ENCODE results near the gene TDP1.

Gene TDP1

DNA sequence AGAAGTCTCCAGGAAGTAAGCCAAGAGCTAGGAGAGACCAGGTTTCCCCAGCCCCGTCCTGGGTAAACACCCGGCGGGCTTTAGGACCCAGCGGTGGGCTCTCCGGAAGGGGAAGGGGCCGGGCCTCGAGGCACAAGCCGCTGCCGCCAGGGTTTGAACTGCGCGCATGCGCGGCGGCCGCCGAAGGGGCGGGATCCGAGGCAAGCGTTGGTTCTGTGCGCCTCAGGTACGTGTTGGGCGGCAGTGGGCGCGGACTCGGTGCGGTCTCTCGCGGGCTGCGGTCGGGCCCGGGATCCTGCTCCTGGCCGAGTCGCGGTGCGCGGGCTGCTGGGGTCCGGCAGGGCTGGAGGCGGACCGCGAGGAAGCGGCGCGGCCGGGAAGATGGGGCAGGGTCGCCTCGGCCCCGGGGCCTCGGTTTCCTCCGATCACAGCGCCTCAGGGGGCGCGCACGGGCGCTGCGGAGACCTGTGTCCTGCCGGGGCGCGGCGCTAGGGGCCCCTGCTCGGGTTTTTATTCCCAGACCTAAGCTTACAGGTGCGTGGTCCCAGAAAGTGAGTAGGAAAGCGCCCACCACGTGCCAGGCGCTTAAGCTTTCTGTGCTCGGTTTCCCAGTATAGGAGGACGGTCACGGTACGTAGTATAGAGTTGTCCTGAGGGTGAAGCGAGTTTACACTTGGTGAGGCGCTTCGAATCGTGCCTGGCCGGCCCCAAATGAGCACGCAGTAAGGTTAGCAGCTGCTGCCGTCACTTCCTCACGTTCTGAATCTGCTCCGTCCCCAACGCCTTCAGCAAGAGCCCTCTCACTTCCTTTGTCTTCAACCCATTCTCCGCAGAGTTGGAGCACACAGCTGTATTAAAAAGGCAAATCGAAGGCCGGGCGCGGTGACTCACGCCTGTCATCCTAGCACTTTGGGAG, at the start of gene TDP1:
TDP1 (plus strand) TSS at position 183 of the 916 bp plus-strand sequence. CDS start 7,188 bp downstream, outside the sequence.
- peak; percentile 96 for DNase-seq

DNA sequence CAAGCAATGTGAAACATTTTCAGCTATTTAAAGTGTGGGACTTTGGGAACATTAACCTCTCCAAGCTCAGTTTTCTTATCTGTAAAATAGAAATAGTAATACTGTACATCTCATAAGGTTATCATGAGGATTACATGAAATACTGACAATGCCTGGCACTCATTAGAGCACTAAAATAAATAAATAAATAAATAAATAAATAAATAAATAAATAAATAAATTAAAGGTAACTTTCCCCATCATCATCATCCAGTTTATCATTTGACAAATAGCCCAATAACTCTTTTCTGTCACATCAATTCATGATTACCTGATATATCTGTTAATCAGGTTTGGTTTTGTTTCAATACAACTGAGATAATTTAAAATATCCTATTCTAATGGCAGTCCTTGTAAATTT, 49.7 kb upstream of the TDP1 start:
- DNase-seq = no peak

GRCh38 chr14:89907655-89908054, 48.1 kb upstream of the TDP1 start:
- DNase-seq = no peak

- no peak for DNase-seq
Measured at GRCh38 chr14:89908712-89909450, 46.8 kb upstream of the TDP1 start.

- DNase-seq = no peak
Measured at GRCh38 chr14:89909586-89909985, 46.1 kb upstream of the TDP1 start.

GRCh38 chr14:89910691-89911009, 45.1 kb upstream of the TDP1 start:
- DNase-seq = no peak

DNA sequence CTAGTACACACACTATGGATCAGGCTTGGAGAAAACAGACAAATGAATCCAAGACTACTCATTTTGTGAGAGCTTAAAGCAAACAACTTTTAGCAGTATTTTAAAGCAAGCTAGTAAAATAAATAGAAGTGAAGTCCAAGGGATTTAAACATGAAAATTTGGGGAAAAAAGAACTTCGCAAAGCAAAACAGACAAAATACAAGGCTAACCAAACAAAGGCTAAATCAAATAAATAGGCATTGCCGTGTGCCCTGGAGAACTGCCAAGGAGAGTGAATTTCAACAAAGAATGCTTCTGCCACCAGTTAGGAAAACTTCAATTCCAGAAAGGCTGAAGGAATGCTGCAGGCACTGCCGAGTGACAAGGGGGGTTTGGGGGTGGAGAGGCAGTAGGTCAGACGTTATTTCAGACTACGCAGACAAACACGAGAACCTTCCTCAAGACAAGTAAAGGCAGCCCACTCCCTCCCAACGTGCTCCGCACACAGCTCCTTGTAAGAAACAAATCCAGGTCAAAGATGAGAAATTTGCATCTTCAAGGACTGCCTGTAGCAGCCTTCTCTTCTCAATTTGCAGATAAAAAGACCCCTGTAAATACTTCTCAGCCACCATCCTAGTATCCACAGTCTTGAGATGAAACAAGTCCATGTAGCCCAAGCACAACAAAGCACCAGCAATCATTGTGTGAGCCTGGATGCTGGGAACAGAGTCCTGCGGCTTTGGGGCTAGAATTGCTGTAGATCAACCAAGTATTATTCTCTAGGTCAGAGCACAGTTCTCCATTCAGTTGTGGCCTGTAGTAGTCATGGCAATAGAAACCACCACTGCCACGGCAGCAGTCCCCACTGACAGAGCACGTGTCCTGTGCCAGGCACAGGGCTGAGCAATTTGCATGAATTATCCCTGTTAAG, 44.5 kb upstream of the TDP1 start:
- peak; percentile 63 for DNase-seq

GRCh38 chr14:89912221-89912620, 43.5 kb upstream of the TDP1 start:
- DNase-seq = no peak

DNA sequence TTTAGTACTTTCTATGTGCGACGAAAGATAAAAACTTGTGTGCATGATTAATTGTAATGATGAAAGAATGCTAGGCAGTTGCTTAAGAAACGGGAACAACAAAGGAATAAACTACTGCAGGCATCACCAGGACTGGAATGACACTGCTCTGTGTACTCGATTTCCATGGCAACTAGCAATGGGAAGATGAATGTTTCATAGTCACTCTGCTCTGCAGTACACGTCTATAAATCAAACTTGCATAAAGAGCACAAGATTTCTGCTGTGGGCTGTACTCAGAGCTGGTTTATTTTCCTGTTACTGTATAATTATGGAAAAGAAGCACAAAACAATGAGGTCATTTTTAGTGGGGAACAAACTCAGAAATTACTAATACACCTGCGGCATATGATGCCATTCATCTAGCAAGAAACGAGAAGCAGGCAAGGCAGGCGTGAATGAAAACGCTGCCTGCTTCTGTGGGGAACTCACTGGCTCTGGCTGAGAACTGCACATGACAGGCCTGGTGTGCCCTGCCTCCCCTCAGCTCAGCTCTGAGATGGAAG, 43.0 kb upstream of the TDP1 start:
- no peak for DNase-seq

GRCh38 chr14:89915114-89915878, 40.4 kb upstream of the TDP1 start:
- DNase-seq = no peak

DNA sequence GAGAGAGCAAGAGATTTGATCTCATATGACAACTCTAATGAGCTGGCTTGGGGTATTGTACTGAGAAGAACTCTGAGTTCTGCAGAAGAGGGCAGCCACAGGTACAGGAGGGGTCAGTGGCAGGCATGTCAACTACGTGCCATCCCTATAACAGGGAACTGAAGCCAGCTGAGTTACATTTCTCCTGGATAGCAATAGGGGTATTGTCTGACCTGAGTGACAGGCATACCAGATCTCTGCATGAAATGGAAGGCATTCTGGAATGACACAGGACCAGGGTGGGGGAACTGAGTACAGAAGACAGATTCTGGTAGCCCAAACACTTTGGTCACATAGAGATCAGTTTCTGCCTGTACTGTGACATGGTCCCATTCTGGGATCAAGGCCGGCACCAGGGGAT, 37.0 kb upstream of the TDP1 start:
- no peak for DNase-seq

GRCh38 chr14:89920056-89920455, 35.7 kb upstream of the TDP1 start:
- DNase-seq = no peak

- no peak for DNase-seq
Measured at GRCh38 chr14:89921346-89921745, 34.4 kb upstream of the TDP1 start.

DNA sequence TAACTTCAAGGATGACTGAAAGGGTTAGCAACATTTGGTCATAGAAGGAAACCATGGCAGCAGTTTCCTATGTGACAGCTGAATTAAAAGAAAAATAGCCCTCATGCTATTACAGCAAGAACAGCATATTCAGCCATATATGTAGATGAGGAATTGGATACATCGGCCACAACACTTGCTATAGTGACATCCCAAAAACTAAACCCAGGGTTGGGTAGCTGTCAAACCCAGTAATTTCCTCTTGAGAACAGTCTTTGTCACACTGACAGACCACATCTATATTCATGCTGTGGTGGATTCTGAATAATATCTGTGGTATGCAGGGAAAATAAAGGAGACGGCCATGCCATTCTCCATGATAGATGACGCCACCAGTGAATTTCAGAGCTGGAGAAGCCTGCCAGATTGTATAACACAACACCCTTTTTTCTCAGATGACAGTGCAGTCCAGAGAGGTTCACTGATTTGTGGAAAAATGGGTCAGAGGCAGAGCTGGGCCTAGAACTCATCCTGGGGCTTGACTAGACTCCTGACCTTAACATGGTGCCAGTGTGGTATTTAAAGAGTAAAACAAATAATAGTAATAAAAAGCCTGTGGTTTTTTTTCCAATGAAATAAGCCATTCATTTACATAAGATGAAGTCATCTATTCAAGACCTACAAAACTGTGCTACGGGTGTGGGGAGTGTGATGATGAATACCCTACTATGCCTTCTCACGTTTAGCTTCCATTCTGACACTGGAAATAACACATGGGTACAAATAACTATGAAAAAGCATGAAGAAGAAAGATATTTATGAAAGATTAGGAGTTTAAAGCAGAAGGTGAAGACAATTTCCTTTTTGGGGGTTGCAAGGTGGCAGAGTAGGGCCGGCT, 33.5 kb upstream of the TDP1 start:
- DNase-seq = no peak

- DNase-seq = no peak
Measured at GRCh38 chr14:89924268-89924667, 31.5 kb upstream of the TDP1 start.

DNA sequence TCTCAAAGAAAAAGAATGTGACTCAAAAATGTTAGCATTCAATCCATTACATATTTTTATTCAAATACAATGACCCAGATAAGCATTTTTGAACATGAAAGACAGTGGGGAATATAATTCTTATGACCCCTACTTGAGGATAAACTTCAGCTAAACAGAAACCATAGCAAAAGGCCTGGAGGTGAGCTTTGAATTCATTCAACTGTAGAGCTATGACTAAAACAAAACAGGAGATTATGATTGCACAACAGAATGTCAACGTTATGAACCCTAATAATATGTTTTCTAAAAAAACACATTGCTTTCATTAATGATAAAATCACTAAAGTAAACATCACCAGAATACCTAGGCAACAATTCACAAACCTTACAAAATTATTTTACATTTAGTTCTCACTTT, 29.0 kb upstream of the TDP1 start:
- no peak for DNase-seq

DNA sequence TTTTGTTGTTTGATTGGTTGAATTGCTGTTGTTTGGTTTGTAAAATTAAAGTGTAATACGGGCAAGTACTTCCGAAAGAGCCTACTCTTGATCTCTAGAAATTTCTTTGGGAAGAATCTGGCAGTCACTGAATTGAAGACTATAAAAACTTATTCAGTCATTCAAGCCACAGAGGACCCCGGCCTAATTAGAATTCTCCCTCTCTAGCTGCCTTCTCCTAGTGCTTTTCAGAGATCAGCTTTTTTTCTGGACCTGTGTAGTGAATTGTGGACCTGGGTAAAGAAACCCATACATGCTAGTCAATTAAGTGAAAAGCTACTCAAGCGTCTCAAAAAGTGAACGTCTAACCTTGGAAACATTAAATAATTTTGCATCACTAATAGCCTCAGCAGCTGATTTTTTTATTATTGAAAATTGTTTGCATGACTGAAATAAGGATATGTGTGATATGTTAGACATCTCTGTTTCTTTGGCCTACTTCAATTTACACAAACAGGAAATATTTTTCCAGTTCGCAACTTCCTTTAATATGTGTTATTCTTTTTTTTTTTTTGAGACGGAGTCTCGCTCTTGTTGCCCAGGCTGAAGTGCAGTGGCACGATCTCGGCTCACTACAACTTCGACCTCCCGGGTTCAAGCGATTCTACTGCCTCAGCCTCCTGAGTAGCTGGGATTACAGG, 28.4 kb upstream of the TDP1 start:
- DNase-seq = no peak

- DNase-seq = no peak
Measured at GRCh38 chr14:89933002-89933401, 22.7 kb upstream of the TDP1 start.

GRCh38 chr14:89936654-89937185, 19.0 kb upstream of the TDP1 start:
- no peak for DNase-seq

DNA sequence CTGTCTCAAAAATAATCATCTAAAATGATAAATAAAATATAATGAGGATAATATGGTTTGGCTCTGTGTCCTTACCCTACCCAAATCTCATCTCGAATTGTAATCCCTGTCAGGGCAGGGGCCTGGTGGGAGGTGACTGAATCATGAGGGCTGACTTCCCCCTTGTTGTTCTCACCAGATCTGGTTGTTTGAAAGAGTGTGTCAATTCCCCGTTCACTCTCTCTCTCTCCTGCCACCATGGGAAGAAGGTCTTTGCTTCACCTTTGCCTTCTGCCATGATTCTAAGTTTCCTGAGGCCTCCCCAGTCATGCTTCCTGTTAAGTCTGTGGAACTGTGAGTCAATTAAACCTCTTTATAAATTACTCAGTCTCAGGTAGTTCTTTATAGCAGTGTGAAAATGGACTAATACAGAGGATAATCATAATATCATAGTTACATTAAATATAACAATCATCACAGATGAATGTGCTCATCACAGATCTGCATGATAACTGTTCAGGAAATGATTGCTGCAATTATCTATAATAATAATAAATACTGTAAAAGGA, 13.8 kb upstream of the TDP1 start:
- no peak for DNase-seq
